GM23248 (cell line): ENCODE data around the gene HSD17B8.

ENCODE experiments used
- EZH2 ChIP-seq: fragments of 200-600 bp; sonication (generic); IDR thresholded peaks from 2 replicates; pipeline ENCODE4 v1.6.1; 2018; ENCODE audit warnings: antibody characterized with exemption, mild to moderate bottlenecking; ENCODE audit not compliant: insufficient read depth, poor library complexity, severe bottlenecking
- EZH2phosphoT487 ChIP-seq: fragments of 200-600 bp; sonication (generic); IDR thresholded peaks from 2 replicates; pipeline ENCODE4 v1.6.1; 2018; ENCODE audit warnings: antibody characterized with exemption, moderate library complexity, mild to moderate bottlenecking, low read depth; ENCODE audit not compliant: insufficient read depth

DNA sequence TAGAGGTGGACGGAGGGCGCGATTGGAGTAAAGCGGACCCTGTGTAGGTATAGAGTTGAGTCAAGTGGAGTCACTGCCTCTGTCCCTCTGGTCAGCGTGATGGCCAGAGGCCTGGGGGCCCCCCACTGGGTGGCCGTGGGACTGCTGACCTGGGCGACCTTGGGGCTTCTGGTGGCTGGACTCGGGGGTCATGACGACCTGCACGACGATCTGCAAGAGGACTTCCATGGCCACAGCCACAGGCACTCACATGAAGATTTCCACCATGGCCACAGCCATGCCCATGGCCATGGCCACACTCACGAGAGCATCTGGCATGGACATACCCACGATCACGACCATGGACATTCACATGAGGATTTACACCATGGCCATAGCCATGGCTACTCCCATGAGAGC lies 3.3 kb upstream of the HSD17B8 start:
- no peak for TF ChIP-seq EZH2
- no peak for TF ChIP-seq EZH2phosphoT487
